GM04503 (cell line): Measurements from ENCODE around the gene RRP9.
"Not testable (repeated sequence)": the region's sequence is repeated elsewhere in the genome, so short reads cannot be mapped to it uniquely, and the experiment has no call there.

ENCODE experiments used
- DNase-seq: peaks from one replicate; pipeline ENCODE4 v3.0.0-alpha.2; 2012; ENCODE audit warnings: low read depth

The RRP9 gene

DNA sequence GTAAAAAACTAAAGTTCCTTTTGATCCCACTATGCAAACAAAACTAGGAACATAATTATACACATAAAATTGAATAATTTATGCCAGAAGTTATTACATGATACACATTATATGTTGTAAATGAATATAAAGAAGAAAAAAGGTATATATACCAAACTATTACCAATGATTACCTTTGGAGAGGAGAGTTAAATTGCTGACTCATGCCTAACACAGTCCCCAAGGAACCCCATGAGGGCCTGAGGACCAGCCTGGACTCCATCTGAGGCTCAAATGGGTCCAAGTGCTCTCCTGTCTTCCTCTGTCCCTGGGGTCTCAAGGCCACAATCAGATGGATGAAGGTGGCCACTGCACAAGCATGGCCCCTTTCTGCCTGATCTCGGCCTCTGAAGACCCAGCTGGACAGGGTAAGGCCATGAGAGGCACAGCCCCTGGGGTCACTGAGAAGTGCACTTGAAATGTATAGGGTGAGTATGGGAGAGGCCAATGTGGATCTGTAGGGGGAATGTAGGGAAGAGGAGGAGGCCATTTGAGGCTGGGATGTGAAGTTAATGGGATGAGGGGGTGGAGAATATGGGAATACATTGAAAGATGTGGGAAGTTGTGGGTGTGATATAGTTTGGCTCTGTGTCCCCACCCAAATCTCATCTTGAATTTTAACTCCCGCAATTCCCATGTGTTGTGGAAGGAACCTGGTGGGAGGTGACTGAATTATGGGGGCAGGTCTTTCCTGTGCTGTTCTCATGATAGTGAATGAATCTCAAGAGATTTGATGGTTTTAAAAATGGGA, 37.5 kb downstream of the RRP9 start:
- no peak for DNase-seq

DNA sequence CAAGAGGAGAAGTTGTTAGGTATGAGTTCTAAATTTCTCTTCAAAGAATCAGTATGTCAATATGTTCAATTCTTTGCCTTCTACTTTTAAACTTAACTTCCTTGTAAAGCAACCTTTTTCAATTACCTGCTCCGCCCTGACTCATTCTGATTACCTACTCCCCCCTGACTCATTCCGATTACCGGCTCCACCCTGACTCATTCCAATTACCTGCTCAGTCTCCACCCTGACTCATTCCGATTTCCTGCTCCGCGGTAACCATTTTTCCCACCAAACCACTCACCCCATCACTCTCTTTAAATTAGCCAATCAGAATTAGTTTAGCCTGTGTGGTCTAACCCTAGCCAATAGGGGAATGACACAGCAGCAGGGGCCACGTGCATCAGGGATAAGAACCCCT, 39.3 kb downstream of the RRP9 start:
- DNase-seq: not testable (repeated sequence)

DNA sequence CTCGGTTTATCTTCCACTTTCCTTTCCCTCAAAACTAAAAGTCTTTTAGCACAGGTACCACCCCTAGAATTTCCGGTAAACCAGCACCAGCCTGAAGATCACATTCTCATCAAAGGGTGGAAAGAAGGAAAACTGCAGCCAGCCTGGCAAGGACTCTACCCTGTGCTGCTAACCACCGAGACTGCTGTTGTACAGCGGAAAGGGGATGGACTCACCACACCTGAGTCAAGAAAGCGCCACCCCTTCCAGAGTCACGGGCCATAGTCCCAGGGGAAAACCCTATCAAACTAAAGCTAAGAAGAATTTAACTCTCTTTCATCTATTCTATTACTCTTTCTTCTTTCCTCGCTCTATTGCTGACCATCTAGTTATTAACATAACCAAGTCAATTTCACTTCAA, 41.7 kb downstream of the RRP9 start:
- DNase-seq: not testable (repeated sequence)

DNA sequence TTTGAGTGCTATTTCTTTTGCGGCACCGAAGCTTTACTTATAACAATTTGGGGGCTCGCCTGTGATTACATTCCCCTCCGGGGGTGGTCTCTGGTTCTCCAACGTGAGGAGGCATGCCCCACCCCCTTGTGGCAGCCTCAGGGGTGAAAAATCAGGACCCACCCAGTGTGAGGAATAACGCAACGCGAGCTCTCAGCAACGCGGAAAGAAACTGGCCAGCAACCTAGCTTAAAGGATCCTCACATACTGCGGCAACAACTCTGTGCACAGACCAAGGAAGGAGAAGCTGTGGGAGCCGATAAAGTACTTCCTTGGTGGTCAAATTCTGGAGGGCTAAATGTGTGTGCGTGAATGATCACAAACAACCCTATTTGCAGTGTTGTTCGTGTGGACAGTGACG, 44.3 kb downstream of the RRP9 start:
- no peak for DNase-seq

DNA sequence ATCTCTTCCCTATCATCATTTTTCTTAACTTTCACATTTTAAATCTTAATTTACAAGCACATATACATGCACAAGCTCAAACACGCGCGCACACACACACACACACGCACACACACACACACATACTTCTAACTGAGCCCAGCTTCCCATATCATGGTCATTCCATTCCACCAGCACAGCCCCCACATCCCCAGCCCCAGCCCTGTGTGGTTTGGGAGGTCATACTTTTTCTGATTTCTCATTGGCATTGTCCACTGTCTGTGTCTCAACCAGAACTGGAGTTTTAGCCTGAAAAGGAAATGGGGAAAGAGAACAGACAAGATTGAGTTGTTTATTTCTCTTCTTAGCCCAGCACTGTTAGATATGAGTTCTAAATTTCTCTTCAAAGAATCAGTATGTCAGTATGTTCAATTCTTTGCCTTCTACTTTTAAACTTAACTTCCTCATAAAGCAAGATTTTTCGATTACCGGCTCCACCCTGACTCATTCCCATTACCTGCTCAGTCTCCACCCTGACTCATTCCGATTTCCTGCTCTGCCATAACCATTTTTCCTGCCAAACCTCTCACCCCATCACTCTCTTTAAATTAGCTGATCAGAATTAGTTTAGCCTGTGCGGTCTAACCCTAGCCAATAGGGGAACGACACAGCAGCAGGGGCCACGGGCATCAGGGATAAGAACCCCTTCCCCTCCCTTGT, 44.9 kb downstream of the RRP9 start:
- DNase-seq: no peak

DNA sequence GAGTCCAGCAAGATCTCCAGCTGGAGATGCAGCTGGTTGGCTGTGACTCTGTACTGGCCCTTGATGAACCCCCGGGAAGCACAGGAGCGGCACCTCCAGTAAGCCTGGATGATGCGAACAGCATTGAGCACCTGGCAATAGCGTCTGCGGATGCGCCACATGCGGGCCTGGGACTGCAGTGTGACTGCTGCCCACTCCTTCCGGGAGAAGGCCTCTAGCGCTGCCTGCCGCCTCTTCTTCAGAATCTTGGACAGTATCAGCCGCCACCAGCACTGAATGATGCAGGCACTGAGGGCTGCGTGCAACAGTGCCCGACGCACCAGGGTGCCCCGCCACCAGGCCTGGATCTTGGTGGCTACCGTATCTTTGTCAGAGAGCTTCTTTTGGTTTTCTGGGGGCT, 46.8 kb downstream of the RRP9 start:
- no peak for DNase-seq

DNA sequence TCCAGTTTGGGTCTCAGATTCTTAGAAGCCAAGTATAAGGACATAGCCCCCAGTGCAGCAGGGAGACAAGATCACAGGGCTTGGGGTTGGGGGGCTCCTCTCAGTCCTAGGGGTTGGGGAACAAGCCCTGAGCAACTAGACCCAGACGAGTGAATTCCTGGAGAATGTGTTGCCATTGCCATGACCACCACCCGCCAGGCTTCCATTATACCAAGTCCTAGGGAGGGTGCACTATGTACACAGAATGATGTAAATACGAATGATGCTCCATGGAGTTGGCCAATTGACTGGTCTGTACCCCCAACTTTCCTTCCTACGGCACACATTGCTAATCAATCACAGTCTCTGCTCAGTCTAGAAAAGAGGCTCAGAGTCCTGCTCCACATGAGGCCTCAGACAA, 47.3 kb downstream of the RRP9 start:
- DNase-seq: no peak

DNA sequence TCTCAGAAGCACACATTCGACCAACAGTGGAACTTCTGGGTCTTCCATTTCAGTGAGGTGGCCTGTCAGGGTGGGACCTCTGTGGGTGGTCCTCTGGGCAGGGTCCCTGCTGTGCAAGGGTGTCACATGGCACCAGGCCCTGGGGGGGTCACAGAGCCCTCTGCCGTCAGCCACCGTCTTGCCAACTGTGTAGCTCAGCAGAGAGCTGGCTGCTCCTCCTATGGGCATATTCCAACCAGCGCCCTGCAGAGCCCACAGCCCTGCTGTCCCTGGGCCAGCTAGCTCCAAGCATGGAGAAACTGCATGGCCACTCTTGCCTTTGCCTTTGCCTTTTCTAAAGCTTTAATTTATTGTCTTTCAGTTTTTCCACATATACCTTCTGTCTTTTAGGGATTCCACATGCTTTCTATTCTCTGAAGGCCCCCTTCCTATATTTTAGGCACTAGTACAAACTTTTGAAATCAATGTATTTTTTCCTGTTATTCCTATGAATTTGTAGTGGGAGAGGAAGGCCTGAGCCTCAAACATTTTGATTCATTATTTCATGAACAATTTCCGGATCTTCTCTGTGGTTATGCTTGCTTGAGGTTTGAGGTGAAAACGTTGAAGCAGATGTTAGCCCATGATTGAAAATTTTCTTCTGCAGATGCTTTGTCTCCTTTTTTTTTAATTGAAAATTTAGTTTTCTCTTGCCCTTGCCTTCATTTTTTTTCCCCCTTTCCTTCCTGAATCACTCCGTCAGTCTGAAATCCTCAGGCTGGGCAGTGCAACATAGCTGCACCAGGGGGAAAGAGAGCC, 50.3 kb downstream of the RRP9 start:
- DNase-seq: no peak

DNA sequence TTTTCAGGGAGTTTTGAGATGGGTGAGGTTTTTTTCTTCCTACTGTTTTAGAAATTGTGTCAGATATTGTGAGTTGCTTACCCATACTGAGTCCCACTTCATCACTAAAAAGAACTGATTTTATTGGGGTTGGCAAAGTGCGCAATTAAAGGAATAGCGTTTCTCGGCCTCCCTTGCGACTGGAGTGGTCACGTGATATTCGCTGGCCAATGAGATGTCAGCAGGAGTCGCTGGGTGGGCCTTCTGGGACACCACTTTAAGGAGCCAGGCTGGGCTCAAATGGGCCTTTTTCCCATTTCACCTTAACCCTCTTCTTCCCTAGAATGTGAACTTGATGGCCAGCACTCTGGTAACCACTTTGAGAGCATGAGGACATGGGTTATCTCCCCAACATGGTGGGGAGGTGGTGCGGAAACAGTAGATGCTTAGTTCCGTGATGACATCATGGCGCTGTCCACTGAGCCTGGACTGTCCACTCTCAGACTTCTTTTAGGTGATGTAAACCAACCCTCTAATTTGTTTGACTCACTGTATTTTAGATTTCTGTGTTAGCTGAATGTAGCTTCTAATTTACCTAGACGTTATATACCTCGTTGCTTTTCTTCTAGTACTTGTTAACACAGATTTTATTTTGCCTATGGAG, 53.1 kb downstream of the RRP9 start:
- no peak for DNase-seq

DNA sequence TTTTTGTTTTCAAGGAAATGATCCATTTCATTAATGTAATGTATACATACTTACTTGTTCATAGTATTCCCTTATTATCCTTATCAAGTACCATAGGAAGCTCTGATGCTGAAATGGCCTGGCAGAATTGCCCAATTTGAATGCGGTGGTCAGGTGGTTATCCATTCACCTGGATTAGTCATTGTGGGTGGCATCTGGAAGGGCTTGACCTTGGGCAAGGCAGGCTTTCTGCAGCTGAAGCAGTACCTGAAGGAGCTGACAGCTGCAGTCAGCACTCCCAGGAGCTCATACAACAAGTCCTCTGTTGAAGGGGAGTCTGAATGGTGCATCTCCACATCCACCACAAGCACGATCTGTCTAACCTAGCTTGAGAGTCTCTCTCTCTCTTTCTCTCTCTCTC, 54.1 kb downstream of the RRP9 start:
- no peak for DNase-seq

DNA sequence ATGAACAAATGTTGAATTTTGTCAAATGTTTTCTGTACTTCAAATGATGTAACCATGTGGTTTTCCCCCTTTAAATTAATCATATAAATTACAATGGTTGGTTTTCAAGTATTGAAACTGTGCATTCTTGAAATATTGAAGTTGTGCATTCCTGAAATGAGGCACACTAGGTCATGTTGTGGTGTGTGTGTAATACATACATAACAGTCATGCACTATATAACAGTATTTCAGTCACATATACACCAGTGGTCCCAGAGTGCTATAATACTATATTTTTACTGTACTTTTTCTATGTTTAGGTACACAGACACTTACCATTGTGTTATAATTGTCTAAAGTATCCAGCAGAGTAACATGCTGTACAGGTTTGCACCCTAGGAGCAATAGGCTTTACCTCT, 55.3 kb downstream of the RRP9 start:
- DNase-seq: no peak
